Left renal cortex interstitium (tissue), 4 donors: Measurements from ENCODE around the gene ARMC7. TPM values are rescaled to one million over a fixed set of nuclear protein-coding genes. Genes with fewer than 3 reads are reported as not detected.
A peak's percentile ranks its signal among the peaks of the same experiment; 100 is the strongest.

ENCODE experiments used
- DNase-seq, 4 donors: peaks; one replicate each; pipeline ENCODE4 v3.0.0-alpha.2; 2013; ENCODE audit warnings: low read depth in 4 of 4, low spot score in 2 of 4, missing footprints in 1 of 4
- polyA plus RNA-seq, 4 donors: library from polyadenylated mRNA; unstranded; fragments of 120-200 nt; gene quantifications; one replicate each; pipeline ENCODE4 v1.2.1, GENCODE V29; 2013; ENCODE audit not compliant: insufficient read length in 4 of 4

Gene ARMC7
- polyA plus RNA-seq, 4 donors: 16.6 to 21.5 (median 17.4) TPM

DNA sequence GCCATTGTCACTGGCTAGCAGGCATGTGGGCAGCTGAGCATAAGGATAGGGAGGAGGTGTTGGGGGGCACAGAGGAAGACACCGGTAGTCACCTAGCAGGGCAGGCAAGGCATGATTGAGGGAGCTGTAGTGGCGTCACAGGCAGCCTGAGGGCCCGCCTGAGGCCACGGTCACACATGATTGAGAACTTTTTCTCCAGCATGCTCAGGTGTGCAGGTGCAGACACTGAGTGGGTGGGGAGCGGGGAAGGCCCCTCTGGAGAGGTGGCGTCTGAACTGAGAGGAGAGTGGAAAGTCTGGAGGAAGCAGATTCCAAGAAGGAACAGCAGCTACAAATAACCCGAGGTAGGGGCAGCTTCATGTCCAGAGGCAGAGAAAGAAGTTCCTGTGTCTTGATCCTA, 10.9 kb upstream of the ARMC7 start:
- DNase-seq: no peak

DNA sequence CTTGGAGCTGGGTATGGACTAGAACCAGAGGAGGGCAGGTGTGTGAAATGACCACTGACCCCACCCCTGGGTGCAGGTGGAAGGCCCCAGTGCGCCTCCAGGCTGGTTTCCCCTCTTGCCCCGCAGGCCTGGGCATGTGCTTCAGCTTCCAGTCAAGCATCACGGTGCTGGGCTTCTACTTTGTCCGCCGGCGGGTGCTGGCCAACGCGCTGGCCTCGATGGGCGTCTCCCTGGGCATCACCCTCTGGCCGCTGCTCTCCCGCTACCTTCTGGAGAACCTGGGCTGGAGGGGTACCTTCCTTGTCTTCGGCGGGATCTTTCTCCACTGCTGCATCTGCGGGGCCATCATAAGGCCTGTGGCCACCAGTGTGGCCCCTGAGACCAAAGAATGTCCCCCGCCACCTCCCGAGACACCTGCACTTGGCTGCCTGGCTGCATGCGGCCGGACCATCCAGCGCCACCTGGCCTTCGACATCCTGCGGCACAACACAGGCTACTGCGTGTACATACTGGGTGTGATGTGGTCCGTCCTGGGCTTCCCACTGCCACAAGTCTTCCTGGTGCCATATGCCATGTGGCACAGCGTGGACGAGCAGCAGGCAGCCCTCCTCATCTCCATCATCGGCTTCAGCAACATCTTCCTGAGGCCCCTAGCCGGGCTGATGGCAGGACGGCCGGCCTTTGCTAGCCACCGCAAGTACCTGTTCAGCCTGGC, 9.7 kb upstream of the ARMC7 start:
- DNase-seq: no peak

DNA sequence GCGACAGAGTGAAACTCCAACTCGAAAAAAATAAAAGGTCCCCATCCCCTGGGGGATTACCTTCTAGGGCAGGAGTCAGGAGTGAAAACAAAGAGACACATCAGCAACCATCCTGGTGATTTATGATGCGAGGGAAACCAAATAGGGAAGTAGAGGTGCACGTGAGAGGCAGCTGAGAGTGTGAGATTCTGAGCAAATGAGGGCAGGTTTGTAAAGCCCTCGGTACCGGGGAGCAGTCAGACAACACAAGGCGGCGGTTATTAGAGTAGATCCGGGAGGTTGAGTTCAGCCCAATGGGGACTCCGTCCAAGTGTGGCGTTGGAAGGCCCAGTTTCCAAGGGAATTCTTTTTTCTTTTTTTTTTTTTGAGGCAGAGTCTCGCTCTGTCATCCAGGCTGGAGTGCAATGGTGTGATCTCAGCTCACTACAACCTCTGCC, 7.4 kb upstream of the ARMC7 start:
- no peak for DNase-seq

DNA sequence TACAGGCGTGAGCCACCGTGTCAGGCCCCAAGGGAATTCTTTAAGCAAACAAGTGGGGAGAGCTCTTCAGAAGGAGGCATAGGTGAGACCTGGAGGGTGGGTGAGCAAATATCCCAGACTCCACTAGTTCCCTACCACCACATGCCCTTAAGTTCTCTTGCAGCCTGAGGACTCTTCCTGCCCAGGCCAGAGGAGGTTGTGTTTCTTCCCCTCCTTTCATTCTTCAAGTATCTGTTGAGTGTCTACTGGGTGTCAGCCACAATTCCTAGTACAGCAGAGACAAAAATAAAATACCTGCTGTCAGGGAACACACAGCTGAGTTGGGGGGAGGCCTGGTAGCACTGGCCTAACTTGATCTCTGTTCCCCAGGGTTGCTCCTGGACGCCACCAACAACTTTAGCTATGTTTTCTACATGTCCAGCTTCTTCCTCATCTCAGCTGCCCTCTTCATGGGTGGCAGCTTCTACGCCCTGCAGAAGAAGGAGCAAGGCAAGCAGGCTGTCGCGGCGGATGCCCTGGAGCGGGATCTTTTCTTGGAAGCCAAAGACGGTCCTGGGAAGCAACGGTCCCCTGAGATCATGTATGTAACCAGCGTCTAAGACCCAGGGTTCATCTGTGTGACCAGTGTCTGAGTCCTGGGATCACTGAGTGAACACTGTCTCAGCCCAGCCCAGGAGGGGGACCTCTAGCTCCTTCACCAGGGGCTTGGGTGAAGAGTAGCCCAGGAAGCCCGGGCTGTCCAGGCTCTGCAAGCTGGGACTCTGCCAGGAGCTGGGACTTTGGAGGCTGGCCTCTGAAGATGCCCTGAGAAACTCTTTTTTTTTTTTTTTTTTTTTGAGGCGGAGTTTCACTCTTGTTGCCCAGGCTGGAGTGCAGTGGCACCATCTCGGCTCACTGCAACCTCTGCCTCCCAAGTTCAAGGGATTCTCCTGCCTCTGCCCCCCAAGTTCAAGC, 5.9 kb upstream of the ARMC7 start:
- DNase-seq: no peak

DNA sequence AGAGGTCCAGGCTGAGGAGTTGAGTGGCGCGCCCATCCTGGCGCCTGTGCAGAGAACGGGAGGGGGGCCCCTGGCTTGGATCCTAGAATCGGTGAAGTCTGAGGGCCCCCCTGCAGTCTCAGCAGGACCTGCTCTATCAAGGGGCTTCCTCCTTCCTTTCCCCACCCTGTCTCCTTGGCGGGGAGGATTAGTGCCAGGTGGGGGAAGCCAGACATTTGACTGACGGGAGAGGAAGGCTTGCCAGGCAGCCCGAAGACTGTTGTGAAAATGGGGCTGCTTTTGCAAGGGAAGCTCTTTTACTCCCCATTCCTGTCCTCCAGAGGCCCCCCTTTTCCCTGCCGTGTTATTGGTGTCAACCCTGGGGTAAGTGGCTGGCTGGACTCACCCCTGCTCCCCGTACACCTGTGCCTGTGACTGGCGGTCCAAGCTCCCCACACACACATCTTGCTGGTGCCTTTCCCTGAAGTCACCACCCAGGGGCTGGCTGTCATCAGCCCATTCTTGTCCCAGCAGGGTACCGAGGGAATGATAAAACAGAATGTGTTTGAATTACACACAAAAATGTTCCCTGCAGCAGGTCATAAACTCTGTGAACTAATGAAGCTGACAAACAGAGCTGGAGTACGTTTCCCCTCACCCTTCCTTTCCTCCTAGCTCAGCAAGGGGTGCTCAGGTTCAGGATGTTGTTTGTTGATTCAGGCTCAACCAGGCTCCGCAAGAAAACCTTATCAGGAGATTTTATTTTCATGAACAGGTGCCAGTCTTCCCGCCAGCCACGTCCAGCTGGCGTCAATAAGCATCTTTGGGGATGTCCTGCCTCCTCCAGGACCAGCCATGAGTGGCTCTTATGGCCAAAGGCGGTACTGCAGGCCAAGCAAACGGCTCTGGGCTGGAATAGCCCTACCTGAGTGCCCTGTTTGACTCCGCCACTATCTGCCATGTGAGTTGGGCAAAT, 4.4 kb upstream of the ARMC7 start:
- DNase-seq: no peak

DNA sequence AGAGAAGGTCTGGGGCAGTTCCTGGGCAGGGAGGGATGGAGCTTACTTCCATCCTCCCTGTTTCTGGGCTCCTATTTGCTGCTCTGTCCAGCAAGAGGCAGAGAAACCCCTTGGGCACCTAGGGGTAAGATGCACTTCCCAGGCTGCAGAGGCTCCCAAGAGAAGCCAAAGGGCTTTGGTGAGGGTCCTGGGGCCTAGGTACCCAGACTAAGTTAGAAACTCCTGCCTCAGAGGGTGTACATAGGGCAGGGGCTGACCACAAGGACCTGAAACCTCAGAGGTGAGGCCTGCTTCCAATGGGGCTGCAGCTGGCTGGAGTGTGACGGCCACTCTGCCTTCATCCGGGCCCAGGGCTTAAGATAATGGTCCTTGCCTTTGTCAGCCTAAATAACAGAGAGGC, 1.6 kb upstream of the ARMC7 start:
- no peak for DNase-seq

DNA sequence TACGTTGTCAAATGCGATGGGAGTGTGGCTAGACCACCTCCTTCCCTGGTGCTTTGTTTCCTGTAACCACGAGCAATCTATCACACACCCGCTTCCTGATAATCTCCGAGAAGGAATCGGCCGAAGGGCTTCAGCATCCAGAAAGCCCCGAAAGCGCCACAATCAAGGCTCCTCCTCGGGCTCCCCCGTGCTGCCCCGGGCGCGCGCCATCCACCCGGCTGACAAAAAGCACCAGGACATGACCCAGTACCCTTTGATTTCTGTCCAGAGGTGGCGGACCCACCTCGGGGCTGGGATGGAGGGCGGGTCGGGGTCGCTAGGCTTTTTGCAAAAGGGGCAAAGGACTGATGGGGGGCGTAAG, 743 bp upstream of the ARMC7 start:
- no peak for DNase-seq

DNA sequence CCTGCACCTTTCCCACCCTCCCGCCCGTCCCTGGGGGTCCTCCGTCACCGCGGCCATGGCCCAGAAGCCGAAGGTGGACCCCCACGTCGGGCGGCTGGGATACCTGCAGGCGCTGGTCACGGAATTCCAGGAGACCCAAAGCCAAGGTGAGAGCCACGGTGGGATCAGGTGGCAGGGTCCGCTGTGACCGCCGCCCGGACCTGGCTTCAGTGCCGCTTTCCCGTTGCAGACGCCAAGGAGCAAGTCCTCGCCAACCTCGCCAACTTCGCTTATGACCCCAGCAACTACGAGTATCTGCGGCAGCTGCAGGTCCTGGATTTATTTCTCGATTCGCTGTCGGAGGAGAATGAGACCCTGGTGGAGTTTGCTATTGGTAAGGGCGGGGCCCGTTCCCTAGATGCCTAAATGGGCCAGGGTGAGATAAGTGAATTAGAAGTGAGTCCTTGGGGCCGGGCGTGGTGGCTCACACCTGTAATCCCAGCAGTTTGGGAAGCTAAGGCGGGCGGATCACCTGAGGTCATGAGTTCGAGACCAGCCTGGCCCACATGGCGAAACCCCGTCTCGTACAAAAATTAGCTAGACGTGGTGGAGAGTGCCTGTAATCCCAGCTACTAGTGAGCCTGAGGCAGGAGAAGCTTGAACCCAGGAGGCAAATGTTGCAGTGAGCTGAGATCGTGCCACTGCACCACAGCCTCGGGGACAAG, 617 bp downstream of the ARMC7 start:
- DNase-seq: no peak

DNA sequence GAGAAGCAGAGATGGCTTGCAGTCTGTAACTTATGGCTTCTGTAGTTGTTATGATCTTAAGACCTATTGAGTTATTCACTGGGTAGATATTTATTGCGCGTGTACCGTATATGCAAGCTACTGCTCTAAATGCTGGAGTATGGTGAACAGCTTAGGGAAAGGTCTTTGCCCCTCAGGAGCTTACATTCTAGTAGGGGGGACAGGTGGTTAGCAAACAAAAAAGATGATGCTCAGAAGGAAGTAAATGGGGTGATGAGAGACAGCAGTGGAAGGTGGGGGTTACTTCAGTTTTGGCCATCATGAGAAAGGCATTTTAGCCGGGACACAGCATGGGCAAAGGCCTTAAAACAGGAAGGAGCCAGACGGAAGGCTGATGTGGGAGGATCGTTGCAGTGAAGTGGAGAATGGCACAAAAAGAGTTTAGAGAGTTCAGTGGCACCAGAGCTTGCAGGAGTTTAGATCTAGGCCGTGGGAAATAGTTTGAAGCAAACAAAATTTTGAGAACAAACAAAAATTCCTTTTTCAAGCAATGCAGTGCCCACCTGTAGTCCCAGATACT, 2.1 kb downstream of the ARMC7 start:
- no peak for DNase-seq

DNA sequence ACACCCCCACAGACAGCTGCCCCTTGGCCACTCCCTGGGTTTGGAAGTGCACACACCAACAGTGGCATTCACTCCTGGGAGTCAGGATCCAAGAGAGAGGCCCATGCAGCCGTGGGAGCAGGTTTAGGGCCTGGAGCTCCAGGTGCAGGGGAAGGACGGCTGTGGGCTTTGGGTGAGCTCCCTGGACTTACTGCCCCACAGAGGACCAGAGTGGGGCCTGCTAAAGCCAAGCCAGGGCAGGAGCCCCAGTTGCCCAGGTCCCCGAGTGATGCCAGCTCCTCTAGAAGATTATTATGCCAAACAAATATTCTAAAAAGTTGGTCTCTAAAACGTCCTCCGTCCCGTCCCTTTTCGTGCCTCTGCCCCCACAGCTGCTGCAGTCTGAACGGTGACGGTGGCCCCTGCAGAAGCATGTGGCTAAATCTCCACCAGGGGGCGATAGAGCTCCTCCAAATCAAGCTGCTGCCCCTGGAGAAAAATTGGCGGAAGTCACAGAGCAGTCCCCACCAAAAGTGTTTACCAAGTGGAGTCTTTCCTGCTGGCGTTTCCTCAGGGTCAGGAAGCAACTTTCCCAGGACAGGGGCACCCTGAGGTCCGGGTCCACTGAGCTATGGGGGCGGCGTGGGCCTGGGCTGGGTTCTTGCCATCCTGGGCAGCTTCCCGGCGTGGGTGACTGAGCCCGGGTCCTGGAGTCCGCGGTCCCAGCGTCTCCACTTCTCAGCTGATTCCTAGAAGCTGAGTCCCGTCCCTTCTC, 4.2 kb downstream of the ARMC7 start:
- DNase-seq: peak; percentile 80 to 92 (median 86)

DNA sequence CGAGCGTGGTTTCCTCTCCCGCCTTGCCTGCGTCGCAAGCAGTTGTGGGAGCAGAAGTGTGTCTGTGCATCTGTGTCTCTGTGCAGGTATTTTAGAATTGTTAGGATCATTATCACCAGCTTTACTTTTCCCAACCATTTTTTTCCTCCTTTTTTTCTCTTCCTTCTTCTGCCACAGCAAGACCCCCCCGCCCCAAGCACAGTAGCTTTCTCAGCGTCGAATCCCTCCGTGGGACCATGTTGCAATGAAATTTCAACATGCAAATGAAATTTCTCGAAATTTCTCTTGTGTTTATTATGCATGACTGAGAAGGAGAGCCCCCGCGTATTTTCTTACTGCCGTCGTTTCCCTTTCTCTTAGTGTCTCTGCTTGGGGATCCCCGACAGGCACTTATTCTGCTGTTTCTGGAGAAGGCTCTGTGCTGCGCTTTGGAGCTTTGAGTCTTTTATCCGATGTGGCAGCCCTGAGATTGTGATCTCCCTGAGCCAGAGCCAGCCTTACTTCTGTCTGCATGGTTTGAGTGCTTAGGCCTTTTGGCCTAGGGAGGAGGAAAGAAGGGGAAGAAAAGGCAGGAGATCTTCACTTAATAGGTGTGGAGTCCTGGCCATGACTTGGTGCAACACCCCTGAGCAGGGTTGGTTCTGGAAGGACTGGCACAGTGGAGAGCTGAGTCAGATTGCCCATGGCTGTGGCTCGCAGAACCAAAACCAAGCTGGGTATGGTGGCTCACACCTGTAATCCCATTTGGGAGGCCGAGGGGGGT, 5.0 kb downstream of the ARMC7 start:
- DNase-seq: no peak

DNA sequence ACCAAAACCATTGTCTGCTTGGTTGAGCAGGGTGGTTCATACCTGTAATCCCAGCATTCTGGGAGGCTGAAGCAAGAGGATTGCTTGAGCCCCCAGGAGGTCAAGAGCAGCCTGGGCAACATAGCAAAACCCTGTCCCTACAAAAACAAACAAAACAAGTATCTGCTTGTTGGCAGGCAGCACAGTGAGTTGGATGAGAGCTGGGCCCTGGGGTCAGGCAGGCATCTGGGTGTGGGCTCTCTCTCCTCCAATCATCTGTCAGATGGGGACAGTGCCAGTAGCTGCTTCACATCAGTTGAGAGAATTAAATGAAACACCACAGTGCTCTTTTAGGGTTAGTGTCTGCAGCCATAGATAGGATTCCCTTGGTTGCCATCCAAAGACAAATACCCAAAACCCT, 5.8 kb downstream of the ARMC7 start:
- DNase-seq: no peak

DNA sequence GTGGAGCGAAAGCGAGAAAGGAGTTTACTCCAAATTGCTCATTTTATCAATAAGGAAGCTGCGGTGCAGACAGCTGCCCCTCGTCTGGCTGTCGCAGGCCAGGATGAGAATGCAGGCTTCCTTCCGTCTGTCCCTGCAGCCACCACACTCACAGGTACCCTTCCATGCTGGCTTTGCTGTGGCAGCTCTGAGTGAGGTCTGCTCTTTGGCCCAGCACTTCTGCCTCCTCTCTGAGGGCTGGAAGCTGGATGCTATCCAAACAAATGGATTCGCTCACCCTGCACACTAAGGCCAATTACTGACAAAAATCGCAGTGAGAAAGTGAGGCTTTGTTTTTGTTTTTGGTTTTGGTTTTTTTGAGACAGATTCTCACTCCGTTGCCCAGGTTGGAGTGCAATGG, 7.0 kb downstream of the ARMC7 start:
- no peak for DNase-seq

DNA sequence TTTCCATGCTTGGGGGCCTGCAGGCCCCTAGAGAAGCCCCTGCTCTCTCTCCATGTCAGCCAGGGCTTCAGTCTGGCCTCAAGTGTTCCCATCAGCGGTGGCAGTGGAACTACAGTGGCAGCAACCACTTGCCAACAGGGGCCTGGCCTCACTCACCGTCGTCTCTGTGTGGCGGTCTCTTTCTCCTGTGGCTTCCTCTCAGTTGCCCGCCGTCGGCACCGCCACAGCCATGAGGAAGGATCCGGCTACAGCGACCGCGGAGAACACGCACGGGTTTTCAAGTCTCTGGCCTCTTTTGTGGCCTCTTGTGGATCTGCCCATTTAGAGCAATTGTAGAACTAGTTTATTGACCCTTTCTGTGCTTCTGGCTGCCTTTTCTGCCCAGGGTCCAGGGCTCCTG, 8.5 kb downstream of the ARMC7 start:
- DNase-seq: no peak

DNA sequence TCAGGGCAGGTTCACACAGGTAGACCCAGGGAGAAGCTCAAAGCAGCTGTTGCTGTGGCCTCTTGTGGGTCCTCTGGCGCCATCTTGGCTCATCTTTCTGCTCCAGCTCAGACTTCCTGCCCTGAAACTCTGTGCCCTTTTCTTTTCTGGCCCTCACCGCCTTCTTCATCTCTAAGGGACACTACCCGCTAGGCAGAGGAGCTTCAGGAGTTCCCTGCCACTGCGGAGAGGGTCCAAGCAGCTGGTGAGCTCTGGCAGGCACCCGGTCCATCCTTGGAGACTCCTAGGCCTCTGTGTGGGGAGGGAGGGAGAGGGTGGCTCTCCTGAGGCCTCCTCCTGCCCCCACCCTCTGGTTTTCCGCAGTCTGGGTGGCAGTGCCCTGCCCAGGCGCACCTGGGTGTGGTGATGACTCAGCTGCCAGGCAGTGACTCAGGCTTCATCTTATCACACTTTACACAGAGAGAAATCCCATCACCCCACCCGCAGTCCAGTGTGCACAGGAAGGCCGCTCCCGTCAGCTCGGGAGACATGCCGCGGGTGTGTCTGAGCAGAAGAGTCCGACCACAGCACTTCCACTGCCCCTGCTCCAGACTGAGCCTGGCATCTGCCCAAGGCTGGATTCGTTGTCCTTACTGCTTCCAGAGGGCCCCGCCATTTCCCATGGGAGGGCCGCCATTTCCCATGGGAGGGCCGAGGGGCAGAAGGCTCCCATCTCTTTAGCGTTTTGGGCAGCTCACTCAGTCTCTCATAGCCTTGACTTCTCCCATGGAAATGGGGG, 14.5 kb downstream of the ARMC7 start:
- DNase-seq: no peak

DNA sequence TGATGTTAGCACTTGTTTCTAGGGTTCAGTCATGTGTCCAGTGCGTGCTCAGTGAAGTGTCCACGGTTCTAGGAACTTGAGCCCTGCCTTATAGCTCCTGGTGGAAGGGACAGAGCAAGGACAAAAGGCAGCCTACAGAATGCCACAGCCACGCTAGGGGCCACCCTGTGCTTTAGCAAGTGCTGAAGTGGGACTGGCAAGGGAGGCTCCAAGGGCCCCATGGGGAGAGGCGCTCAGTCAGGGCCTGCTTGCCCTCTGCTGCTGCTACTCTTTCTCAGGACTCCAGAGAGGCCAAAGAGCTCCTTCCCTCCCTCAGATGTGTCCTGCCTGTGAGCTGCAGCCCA, 15.0 kb downstream of the ARMC7 start:
- DNase-seq: no peak

DNA sequence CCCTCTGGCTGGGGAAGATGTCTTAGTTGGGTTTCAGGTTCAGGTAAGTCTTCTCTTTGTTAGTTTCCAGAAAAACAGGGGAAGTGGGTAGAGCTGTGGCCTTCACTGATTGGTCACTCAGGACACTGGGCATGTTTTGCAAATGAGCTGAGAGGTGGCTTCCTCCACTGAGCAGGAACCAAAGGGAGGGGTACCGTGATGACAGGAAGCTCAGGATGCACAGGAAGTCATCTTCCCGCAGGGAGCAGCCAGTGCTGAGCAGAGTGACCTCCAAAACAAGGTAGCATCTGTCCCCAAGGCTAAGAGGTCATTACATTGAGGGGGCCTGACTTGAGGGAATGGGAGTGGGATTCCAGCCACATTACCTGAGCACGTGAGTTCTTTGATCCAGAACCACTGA, 16.2 kb downstream of the ARMC7 start:
- no peak for DNase-seq

DNA sequence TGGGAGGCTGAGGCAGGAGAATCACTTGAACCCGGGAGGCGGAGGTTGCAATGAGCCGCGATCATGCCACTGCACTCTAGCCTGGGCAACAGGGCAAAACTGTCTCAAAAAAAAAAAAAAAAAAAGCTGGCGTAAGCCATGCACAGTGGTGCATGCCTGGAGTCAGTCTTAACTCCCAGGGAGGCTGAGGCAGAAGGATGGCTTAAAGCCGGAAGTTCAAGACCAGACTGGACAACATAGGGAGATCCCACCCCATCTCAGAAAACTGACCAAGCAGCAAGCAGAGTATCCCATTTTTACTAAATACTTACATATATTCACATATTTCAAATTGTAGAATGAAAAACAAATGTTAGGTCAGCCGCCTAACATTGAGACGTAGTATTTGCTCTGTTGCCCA, 17.2 kb downstream of the ARMC7 start:
- no peak for DNase-seq
